PC-3 (cell line): Measurements from ENCODE around the gene MADCAM1. TPM values are rescaled to one million over a fixed set of nuclear protein-coding genes. Genes with fewer than 3 reads are reported as not detected.

Source experiments
- ATAC-seq: fragments of 200-7000 bp; cut with Tn5 transposase; 2 replicates; pipeline ENCODE4 v1.9.1; 2020; ENCODE audit warnings: mild to moderate bottlenecking, moderate library complexity
- BruUV-seq: library from RNA; stranded (reverse); fragments of 400-500 nt; replicated peaks from 2 replicates; lab custom pipeline; 2021; lab: Mats Ljungman, UMichigan
- CTCF ChIA-PET: fragments of 300-600 bp; sonication (Branson Sonifier 250); formaldehyde crosslinking; loops from one replicate; lab custom pipeline; 2022; ENCODE audit warnings: antibody characterized with exemption; lab: Charles Lee
- POLR2A ChIA-PET: fragments of 300-600 bp; sonication (Branson Sonifier 250); formaldehyde crosslinking; loops from one replicate; lab custom pipeline; 2022; ENCODE audit warnings: antibody characterized with exemption; ENCODE audit not compliant: unreplicated experiment; lab: Charles Lee
- DNase-seq: peaks from one replicate; pipeline ENCODE4 v3.0.0-alpha.2; 2015
- H2AFZ ChIP-seq: fragments of 300-600 bp; sonication (generic); 2 replicates; pipeline ENCODE4 v1.6.0; 2016; ENCODE audit warnings: antibody characterized with exemption, low read length
- H3F3A ChIP-seq: fragments of 300-600 bp; sonication (generic); one replicate; pipeline ENCODE4 v1.6.0; 2017; ENCODE audit warnings: antibody characterized with exemption, low read length, control low read depth, mild to moderate bottlenecking; ENCODE audit not compliant: unreplicated experiment
- H3K27ac ChIP-seq: fragments of 300-600 bp; sonication (generic); 2 replicates; pipeline ENCODE4 v1.5.1; 2016; ENCODE audit warnings: mild to moderate bottlenecking, low read length
- H3K27me3 ChIP-seq: fragments of 300-600 bp; sonication (generic); 2 replicates; pipeline ENCODE4 v1.6.1; 2016; ENCODE audit warnings: low read length, mixed read lengths
- H3K36me3 ChIP-seq: fragments of 300-600 bp; sonication (generic); 2 replicates; pipeline ENCODE4 v1.6.1; 2016; ENCODE audit warnings: low read depth, mixed run types, low read length, mixed read lengths
- H3K4me1 ChIP-seq: fragments of 300-600 bp; sonication (generic); 2 replicates; pipeline ENCODE4 v1.5.1; 2016; ENCODE audit warnings: low read length; ENCODE audit not compliant: insufficient read depth
- H3K4me2 ChIP-seq: fragments of 300-600 bp; sonication (generic); 2 replicates; pipeline ENCODE4 v1.6.0; 2016; ENCODE audit warnings: low read length
- H3K4me3 ChIP-seq: fragments of 300-600 bp; sonication (generic); 2 replicates; pipeline ENCODE4 v1.5.1; 2016; ENCODE audit warnings: mild to moderate bottlenecking, low read length, mixed read lengths
- H3K79me2 ChIP-seq: fragments of 300-600 bp; sonication (generic); 2 replicates; pipeline ENCODE4 v1.6.1; 2017; ENCODE audit warnings: low read length, mixed read lengths
- H3K9ac ChIP-seq: fragments of 300-600 bp; sonication (generic); 2 replicates; pipeline ENCODE4 v1.6.0; 2016; ENCODE audit warnings: mild to moderate bottlenecking, low read length
- H3K9me2 ChIP-seq: fragments of 300-600 bp; sonication (generic); replicated peaks from 2 replicates; pipeline ENCODE4 v1.6.1; 2016; ENCODE audit warnings: mixed run types, low read length, mixed read lengths
- H3K9me3 ChIP-seq: fragments of 300-600 bp; sonication (generic); 2 replicates; pipeline ENCODE4 v1.6.1; 2016; ENCODE audit warnings: low read length, mixed read lengths
- H4K20me1 ChIP-seq: fragments of 300-600 bp; sonication (generic); 2 replicates; pipeline ENCODE4 v1.6.1; 2016; ENCODE audit warnings: low read length, mixed read lengths
- CTCF ChIP-seq: fragments of 300-600 bp; sonication (generic); conservative IDR thresholded peaks from 2 replicates; pipeline ENCODE4 v1.5.1; 2017; ENCODE audit warnings: antibody characterized with exemption, low read depth, mild to moderate bottlenecking, low read length
- EZH2 ChIP-seq: fragments of 300-600 bp; sonication (generic); IDR thresholded peaks from one replicate; pipeline ENCODE4 v1.6.1; 2017; ENCODE audit warnings: antibody characterized with exemption, mild to moderate bottlenecking, low read length; ENCODE audit not compliant: unreplicated experiment
- EZH2phosphoT487 ChIP-seq: fragments of 300-600 bp; sonication (generic); IDR thresholded peaks from 2 replicates; pipeline ENCODE4 v1.6.1; 2018; ENCODE audit warnings: mild to moderate bottlenecking, antibody characterized with exemption, low read length, borderline replicate concordance
- intact Hi-C: fragments of 100-400 bp; cut with micrococcal nuclease; formaldehyde crosslinking; loops from 2 replicates; pipeline ENCODE4 v1.9.0; 2023
- total RNA-seq: library from RNA; depleted of rRNA; stranded (reverse); fragments of >200 nt; gene quantifications from 2 replicates; pipeline ENCODE4 v1.2.3, GENCODE V29; 2014

MADCAM1 gene
- total RNA-seq, 1 experiment from 2014 or later: 0.11 TPM

GRCh38 chr19:547836-548720, 51.8 kb downstream of the MADCAM1 start:
- Histone ChIP-seq H3K4me3 (no peak overlapping the region), H3K9me3 (no peaks in the 10 kb centered on the region), H3K36me3 (no peaks in the 10 kb centered on the region), H3K9ac (no peak overlapping the region), H3F3A (no peaks in the 10 kb centered on the region), H3K27ac (no peak overlapping the region), H3K4me2 (no peak overlapping the region), H4K20me1 (no peaks in the 10 kb centered on the region), H3K27me3 (no peaks in the 10 kb centered on the region), H3K79me2 (no peaks in the 10 kb centered on the region), H3K4me1 (no peaks in the 10 kb centered on the region; the same call in 1 of the 2 replicates), H3K9me2 (no peaks in the 10 kb centered on the region), H2AFZ (no peak overlapping the region)
- BruUV-seq: no TSS peak
- CTCF ChIA-PET: interaction anchor here (0.5 to 1.0 kb wide), 2 partner anchors 13 to 27 kb away, joined by 3 read pairs; no protein-coding TSS in a partner anchor
- no peak for DNase-seq
- no peak; the same call in 1 of the 2 replicates for ATAC-seq
- no peak for TF ChIP-seq CTCF
- TF ChIP-seq EZH2phosphoT487: no peak
- TF ChIP-seq EZH2: no peak
- POLR2A ChIA-PET: no interaction called here
- intact Hi-C loops: no loop called here

- H2AFZ ChIP-seq: no peak overlapping the region
- no peaks in the 10 kb centered on the region for H3K36me3 ChIP-seq
- no peaks in the 10 kb centered on the region for H3K9me3 ChIP-seq
- H4K20me1 ChIP-seq: no peaks in the 10 kb centered on the region
- H3F3A ChIP-seq: no peaks in the 10 kb centered on the region
- H3K4me3 ChIP-seq: no peak overlapping the region
- TF ChIP-seq EZH2phosphoT487 (no peak), CTCF (no peak; the same call in 1 of the 2 replicates), EZH2 (no peak)
- no TSS peak for BruUV-seq
- H3K9me2 ChIP-seq: no peaks in the 10 kb centered on the region
- ATAC-seq (no peak), DNase-seq (no peak)
- H3K79me2 ChIP-seq: no peaks in the 10 kb centered on the region
- no peak overlapping the region for H3K4me2 ChIP-seq
- POLR2A ChIA-PET: no interaction called here
- H3K4me1 ChIP-seq: no peaks in the 10 kb centered on the region; the same call in 1 of the 2 replicates
- intact Hi-C loops: no loop called here
- no peak overlapping the region for H3K9ac ChIP-seq
- no peaks in the 10 kb centered on the region for H3K27me3 ChIP-seq
- CTCF ChIA-PET: interaction anchor here (0.5 to 1.0 kb wide), 2 partner anchors 14 to 26 kb away, joined by 3 read pairs; no protein-coding TSS in a partner anchor
- H3K27ac ChIP-seq: no peak overlapping the region
Measured at GRCh38 chr19:548886-549830, 52.9 kb downstream of the MADCAM1 start.
